GM12878 (cell line): ENCODE measurements around the gene TCF25.

ENCODE experiments used
- TARDBP ChIP-seq: IDR thresholded peaks from 2 replicates; pipeline ENCODE4 v1.6.1; 2016; ENCODE audit warnings: borderline replicate concordance
- TF ChIP-seq, protein P1 (sequence below), 3 experiments: IDR thresholded peaks in 2 of 3; conservative IDR thresholded peaks in 1 of 3; 2 replicates each; pipeline ENCODE4 v1.5.1; 2011; ENCODE audit warnings: low read depth in 3 of 3, low read length in 3 of 3, mild to moderate bottlenecking in 3 of 3, control low read depth in 2 of 3, moderate library complexity in 2 of 3, inconsistent platforms in 1 of 3, mixed read lengths in 1 of 3; ENCODE audit not compliant: control insufficient read depth in 2 of 3, insufficient read depth in 1 of 3; ENCODE audit errors: extremely low read depth in 1 of 3

DNA sequence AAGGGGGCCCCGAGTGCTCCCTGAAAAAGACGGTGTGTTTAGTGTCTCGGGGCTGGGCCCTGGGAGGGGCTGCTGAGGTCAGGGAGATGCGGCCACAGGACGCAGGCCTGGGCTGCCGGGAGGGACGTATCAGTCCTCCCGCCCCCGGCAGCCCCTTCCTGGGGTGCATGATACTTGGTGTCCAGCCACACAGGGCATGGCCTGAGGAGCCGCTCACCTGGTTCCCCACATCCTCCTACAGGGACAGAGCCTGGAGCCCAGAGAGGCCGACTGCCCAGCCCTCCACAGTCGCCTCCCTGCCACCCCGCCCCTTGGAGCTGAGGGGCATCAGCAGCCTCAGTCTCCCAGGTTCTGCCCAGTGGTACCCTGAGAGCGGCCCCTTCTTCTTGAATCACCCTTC lies 63.1 kb downstream of the TCF25 start:
- TF ChIP-seq, protein P1, sequence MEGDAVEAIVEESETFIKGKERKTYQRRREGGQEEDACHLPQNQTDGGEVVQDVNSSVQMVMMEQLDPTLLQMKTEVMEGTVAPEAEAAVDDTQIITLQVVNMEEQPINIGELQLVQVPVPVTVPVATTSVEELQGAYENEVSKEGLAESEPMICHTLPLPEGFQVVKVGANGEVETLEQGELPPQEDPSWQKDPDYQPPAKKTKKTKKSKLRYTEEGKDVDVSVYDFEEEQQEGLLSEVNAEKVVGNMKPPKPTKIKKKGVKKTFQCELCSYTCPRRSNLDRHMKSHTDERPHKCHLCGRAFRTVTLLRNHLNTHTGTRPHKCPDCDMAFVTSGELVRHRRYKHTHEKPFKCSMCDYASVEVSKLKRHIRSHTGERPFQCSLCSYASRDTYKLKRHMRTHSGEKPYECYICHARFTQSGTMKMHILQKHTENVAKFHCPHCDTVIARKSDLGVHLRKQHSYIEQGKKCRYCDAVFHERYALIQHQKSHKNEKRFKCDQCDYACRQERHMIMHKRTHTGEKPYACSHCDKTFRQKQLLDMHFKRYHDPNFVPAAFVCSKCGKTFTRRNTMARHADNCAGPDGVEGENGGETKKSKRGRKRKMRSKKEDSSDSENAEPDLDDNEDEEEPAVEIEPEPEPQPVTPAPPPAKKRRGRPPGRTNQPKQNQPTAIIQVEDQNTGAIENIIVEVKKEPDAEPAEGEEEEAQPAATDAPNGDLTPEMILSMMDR (IDR thresholded peaks at IDR 0.05 in 2 of 3, conservative IDR thresholded peaks at IDR 0.05 in 1 of 3; ENCODE audit: control insufficient read depth in 2 of 3, extremely low read depth in 1 of 3, insufficient read depth in 1 of 3, low read depth in 3 of 3, low read length in 3 of 3): no peak
- no peak for TF ChIP-seq TARDBP
